ENCODE measurements around the gene STK38L. TPM values are rescaled to one million over a fixed set of nuclear protein-coding genes. Genes with fewer than 3 reads are reported as not detected.
A peak's percentile ranks its signal among the peaks of the same experiment; 100 is the strongest.

The STK38L gene
- total RNA-seq (10 to 100 TPM; 22.0 to 39.8 (median 26.9) TPM), polyA plus RNA-seq (1 to 10 TPM; 6.4 to 7.9 (median 6.8) TPM)
- long read RNA-seq, donor 1, full-length matches to known transcripts, result 2 of 2 reads
- long read RNA-seq, donor 1, partial matches to known transcripts, result 0 of 2 reads
- long read RNA-seq, donor 1, other reads (novel, unspliced or antisense), result 0 of 2 reads
- long read RNA-seq, donor 2, full-length matches to known transcripts, result 1 of 1 reads
- long read RNA-seq, donor 2, partial matches to known transcripts, result 0 of 1 reads
- long read RNA-seq, donor 2, other reads (novel, unspliced or antisense), result 0 of 1 reads

DNA sequence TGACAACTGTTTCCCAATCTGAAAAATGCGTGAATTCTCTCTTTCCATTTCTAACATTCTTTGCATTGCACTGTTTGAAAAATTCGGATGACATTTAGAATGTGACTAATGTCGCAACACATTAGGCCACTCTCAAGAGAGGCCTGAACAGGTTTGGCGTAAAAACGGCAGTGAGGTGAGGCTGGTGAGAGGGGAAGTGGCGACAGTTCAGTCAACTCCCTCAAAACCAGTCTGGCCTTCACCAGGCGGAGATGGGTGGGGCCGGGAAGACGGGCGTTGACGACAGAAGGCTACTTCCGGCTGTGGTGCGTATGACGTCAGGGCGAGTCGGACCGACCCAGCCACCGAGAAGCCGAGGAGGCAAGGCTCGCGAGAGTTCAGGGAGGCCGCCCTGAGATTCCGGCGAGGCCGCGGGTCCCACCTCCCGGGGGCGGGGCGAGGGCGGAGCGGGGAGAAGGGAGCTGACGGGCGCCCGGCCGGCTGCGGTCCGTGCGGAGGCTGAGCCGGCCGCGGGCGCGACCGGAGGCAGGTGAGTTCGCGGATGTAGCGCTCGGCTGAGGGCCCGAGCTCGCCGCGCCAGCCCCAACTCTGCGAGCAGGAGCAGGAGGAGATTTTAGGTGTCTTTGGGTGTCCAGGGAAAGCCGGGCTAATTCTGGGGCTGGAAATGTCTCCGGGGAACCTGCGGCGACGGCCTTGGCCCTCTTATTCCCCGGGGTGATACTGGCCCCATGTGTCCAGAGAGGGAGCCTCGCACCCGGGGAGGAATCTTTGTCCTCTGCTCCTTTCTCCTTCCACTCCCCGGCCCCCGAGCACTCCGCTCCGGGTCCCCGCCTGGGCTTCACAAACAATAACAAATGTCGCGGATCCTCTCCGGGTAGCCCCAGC, at the start of gene STK38L:
TSS of gene STK38L (plus strand) at position 483 of the 885 bp plus-strand sequence. CDS start 53,435 bp downstream, outside the sequence.
- Histone ChIP-seq H3K36me3 (no peaks in the 10 kb centered on the region), H3K4me1 (peaks cover 12 to 41% (median 24%) of the 10 kb centered on the region in 6 donors), H3K27me3 (replicated peaks in 1 of 7) (no peaks in the 10 kb centered on the region), H3K27ac (peak within 1 kb of the TSS; percentile 71 to 95 (median 91)), H3K4me3 (peak within 1 kb of the TSS; percentile 51 to 83 (median 68)), H3K9me3 (no peaks in the 10 kb centered on the region)
- DNase-seq, result peak; percentile 100
- TF ChIP-seq POLR2AphosphoS5 (IDR thresholded peaks at IDR 0.05) (peak; percentile 89 to 96 (median 93)), POLR2A (IDR thresholded peaks at IDR 0.05) (peak; percentile 14 to 86 (median 85))
- TF ChIP-seq, protein P1, sequence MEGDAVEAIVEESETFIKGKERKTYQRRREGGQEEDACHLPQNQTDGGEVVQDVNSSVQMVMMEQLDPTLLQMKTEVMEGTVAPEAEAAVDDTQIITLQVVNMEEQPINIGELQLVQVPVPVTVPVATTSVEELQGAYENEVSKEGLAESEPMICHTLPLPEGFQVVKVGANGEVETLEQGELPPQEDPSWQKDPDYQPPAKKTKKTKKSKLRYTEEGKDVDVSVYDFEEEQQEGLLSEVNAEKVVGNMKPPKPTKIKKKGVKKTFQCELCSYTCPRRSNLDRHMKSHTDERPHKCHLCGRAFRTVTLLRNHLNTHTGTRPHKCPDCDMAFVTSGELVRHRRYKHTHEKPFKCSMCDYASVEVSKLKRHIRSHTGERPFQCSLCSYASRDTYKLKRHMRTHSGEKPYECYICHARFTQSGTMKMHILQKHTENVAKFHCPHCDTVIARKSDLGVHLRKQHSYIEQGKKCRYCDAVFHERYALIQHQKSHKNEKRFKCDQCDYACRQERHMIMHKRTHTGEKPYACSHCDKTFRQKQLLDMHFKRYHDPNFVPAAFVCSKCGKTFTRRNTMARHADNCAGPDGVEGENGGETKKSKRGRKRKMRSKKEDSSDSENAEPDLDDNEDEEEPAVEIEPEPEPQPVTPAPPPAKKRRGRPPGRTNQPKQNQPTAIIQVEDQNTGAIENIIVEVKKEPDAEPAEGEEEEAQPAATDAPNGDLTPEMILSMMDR (IDR thresholded peaks at IDR 0.05 in 8 of 11, conservative IDR thresholded peaks at IDR 0.05 in 3 of 11), result peak in 6 of 11 experiments; percentile 23 to 46 (median 32)
- WGBS, 5 donors, result 3 to 9% (median 6%) methylated on average over 32 to 69 of the region's 69 CpGs
- intact Hi-C loops (cut with DNase I; ENCODE audit: low total_unique reads), result no loop called here

DNA sequence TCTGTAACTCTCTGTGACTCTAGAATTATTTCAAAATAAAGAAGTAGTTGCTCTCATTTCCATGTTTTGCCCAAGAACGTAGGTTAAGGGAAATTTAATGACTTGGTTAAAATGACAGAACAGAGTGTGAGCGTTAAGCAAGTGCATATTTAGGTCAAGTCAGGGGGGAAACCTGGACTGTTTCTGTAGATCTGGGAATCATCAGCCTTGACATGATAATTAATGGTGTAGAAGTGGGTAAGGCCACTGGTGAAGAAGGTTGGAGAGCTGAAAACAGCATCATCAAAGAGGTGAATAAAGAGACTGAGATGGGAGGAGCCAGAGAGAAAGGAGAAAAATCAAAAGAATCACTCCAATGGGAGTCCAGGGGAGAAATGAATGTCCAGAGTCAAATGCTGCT, 49.4 kb upstream of the STK38L start:
- Histone ChIP-seq H3K4me3 (no peak overlapping the region), H3K9me3 (no peaks in the 10 kb centered on the region), H3K4me1 (no peaks in the 10 kb centered on the region), H3K27me3 (replicated peaks in 1 of 7) (no peaks in the 10 kb centered on the region), H3K27ac (no peak overlapping the region), H3K36me3 (no peaks in the 10 kb centered on the region)
- DNase-seq, result no peak
- no peak for TF ChIP-seq POLR2AphosphoS5 (IDR thresholded peaks at IDR 0.05)
- WGBS, 5 donors, result 69 to 79% (median 74%) methylated on average over 2 of the region's 2 CpGs
- intact Hi-C loops (cut with DNase I; ENCODE audit: low total_unique reads), result no loop called here

DNA sequence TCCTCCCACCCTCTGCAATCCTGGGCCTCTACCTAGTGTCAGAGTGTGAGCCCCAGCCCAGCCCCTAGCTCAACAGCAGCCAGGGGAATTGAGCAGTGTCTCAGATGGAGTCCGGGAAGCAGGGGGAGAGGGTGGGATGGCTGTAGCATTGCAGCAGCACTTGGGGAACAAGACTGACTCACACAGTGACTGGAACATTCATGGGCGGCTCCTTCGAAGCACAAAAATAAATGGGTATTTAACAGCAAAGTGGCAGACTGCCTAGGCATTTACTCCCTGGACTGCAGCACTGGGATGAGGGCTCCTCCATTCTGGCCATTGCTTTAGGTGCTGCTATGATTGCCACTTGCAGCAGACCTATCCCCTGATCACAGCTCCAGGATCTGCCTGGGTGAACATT, 46.0 kb upstream of the STK38L start:
- Histone ChIP-seq H3K9me3 (no peaks in the 10 kb centered on the region), H3K4me3 (no peak overlapping the region), H3K27me3 (replicated peaks in 1 of 7) (no peaks in the 10 kb centered on the region), H3K4me1 (no peaks in the 10 kb centered on the region), H3K36me3 (no peaks in the 10 kb centered on the region), H3K27ac (no peak overlapping the region)
- no peak for DNase-seq
- TF ChIP-seq POLR2A (IDR thresholded peaks at IDR 0.05), result no peak
- TF ChIP-seq, protein P1 (IDR thresholded peaks at IDR 0.05 in 8 of 11, conservative IDR thresholded peaks at IDR 0.05 in 3 of 11), result no peak
- no peak for TF ChIP-seq POLR2AphosphoS5 (IDR thresholded peaks at IDR 0.05)
- intact Hi-C loops (cut with DNase I; ENCODE audit: low total_unique reads), result no loop called here
- WGBS, 5 donors, result 91 to 100% (median 97%) methylated on average over 3 of the region's 3 CpGs

DNA sequence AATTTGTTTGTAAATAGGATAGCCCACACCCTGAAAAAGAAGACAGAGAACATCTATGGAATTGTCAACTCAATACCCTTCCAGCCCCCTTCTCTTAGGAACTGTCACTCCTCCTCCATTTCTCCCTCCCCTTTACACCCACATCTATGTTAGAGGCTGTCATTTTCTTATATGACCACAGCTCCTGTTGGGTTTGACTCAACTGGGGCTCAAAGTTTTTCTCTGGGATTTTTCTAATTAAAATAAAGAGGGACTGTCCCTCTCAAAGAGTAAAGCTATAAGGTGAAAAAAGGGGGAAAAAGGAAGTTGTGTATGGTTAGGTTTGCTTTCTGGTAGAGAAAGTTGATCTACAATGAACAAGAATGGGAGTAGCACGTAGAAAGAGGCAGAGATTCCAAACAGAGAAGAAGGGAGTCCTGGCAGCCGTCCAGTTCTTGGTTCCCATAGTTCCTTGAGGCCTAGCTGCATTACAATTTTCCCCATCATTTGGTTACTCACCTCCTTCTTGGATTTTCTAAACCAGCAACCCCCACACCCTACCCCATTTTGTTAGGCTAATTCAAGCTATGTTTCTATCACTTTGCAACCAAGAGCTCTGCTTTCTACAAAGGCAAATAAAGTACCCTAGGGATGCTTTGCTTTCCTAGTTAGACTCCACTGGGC, 44.3 kb upstream of the STK38L start:
- Histone ChIP-seq H3K27ac (no peak overlapping the region), H3K36me3 (no peaks in the 10 kb centered on the region), H3K4me1 (no peaks in the 10 kb centered on the region), H3K4me3 (no peak overlapping the region), H3K9me3 (no peaks in the 10 kb centered on the region), H3K27me3 (replicated peaks in 1 of 7) (no peaks in the 10 kb centered on the region)
- DNase-seq, result no peak
- intact Hi-C loops (cut with DNase I; ENCODE audit: low total_unique reads), result no loop called here
- TF ChIP-seq POLR2A (IDR thresholded peaks at IDR 0.05) (no peak), POLR2AphosphoS5 (IDR thresholded peaks at IDR 0.05) (no peak)
- TF ChIP-seq, protein P1 (IDR thresholded peaks at IDR 0.05 in 8 of 11, conservative IDR thresholded peaks at IDR 0.05 in 3 of 11), result no peak
- 59 to 83% (median 80%) methylated on average over 2 of the region's 2 CpGs for WGBS, 5 donors

Measured in spleen (tissue), 13 donors.